ENCODE data around the gene NLGN1. TPM values are rescaled to one million over a fixed set of nuclear protein-coding genes. Genes with fewer than 3 reads are reported as not detected.

NLGN1 gene
- total RNA-seq, 1 experiment from 2014 or later: 5.2 TPM

DNA sequence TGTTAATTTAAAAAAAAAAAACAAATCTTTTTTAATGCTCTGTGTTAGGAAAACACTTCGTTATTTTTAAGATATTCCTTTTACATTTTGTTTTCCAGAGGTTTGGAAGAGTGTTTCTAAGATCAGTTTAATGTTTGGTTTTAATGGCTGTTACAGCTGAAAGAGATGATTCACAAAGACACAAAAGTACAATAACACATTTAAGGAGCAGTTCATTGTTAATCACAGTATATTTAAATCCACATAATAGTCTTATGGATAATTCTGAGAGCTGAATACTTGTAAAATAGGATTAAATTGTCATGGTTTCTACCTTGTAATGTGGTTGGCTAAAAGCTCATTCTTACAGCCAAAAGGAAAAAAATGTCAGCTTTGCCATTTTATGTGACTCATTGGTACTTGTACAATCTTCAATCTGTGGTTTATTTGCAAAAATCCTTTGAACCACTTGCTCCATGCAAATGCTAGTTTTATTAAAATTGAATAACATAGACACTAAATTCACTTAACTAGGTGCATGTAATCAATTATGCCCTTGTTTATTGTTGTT is 426.4 kb downstream of the NLGN1 start:
- Histone ChIP-seq H2BK5ac (ENCODE audit: insufficient read length, low read length) (no peak overlapping the region), H3K27me3 (ENCODE audit: insufficient read depth, low read length) (no peaks in the 10 kb centered on the region), H3K4ac (ENCODE audit: low read depth, low read length) (no peak overlapping the region), H3K9ac (ENCODE audit: extremely low read depth, insufficient read length, low read length) (no peak overlapping the region), H3T11ph (ENCODE audit: low read length) (no peak overlapping the region), H3K23ac (ENCODE audit: insufficient read length, low read depth, low read length) (no peak overlapping the region), H2AK5ac (ENCODE audit: insufficient read length, low read length) (no peak overlapping the region), H3K18ac (ENCODE audit: insufficient read length, low read depth, low read length) (no peak overlapping the region), H2BK20ac (ENCODE audit: low read depth, low read length, poor library complexity, severe bottlenecking) (no peak overlapping the region), H3K27ac (ENCODE audit: insufficient read length, low read depth, low read length) (no peak overlapping the region), H3K56ac (ENCODE audit: insufficient read length, low read depth, low read length) (no peak overlapping the region), H4K20me1 (ENCODE audit: control insufficient read depth, insufficient read depth, insufficient read length) (no peaks in the 10 kb centered on the region), H3K79me2 (ENCODE audit: insufficient read depth, low read length) (no peaks in the 10 kb centered on the region), H4K8ac (replicated peaks; ENCODE audit: insufficient read length, low read depth, low read length) (no peak overlapping the region), H2AFZ (ENCODE audit: low read length) (no peak overlapping the region), H2BK120ac (ENCODE audit: low read depth, low read length, poor library complexity, severe bottlenecking) (no peak overlapping the region), H3K9me3 (ENCODE audit: control insufficient read depth, low read depth, low read length) (no peaks in the 10 kb centered on the region), H4K5ac (ENCODE audit: insufficient read length, low read depth, low read length) (no peak overlapping the region), H3K4me2 (ENCODE audit: insufficient read depth, insufficient read length, low read length) (no peak overlapping the region), H4K91ac (ENCODE audit: insufficient read length, low read depth, low read length) (no peak overlapping the region), H3K79me1 (ENCODE audit: insufficient read depth, low read depth, low read length, poor library complexity, severe bottlenecking) (no peaks in the 10 kb centered on the region), H2BK15ac (ENCODE audit: low read depth, low read length) (no peak overlapping the region), H3K4me1 (ENCODE audit: insufficient read depth, low read length) (peaks cover 5% of the 10 kb centered on the region), H3K14ac (ENCODE audit: insufficient read depth, low read length) (no peak overlapping the region), H3K23me2 (ENCODE audit: insufficient read length, low read depth, low read length, poor library complexity, severe bottlenecking) (no peaks in the 10 kb centered on the region), H2BK12ac (ENCODE audit: insufficient read length, low read depth, low read length) (no peak overlapping the region)
- no CpG with 5 or more reads among the region's 1 CpG for WGBS (ENCODE audit: extremely low coverage, insufficient read length, low lambda C conversion rate)
- Mint-ChIP-seq H3K4me3 (no peak overlapping the region), H3K4me1 (peaks cover 21 to 31% of the 10 kb centered on the region in 2 experiments), H3K27me3 (ENCODE audit: low read depth) (no peaks in the 10 kb centered on the region), H3K9me3 (peaks cover 0 to 2% of the 10 kb centered on the region in 2 experiments; a peak in 1 of 5 replicates), H3K36me3 (ENCODE audit: insufficient read depth in 1 of 3, low read depth in 3 of 3) (no peaks in the 10 kb centered on the region), H3K27ac (no peak overlapping the region)
- no peak for DNase-seq
- TF ChIP-seq, protein P1, sequence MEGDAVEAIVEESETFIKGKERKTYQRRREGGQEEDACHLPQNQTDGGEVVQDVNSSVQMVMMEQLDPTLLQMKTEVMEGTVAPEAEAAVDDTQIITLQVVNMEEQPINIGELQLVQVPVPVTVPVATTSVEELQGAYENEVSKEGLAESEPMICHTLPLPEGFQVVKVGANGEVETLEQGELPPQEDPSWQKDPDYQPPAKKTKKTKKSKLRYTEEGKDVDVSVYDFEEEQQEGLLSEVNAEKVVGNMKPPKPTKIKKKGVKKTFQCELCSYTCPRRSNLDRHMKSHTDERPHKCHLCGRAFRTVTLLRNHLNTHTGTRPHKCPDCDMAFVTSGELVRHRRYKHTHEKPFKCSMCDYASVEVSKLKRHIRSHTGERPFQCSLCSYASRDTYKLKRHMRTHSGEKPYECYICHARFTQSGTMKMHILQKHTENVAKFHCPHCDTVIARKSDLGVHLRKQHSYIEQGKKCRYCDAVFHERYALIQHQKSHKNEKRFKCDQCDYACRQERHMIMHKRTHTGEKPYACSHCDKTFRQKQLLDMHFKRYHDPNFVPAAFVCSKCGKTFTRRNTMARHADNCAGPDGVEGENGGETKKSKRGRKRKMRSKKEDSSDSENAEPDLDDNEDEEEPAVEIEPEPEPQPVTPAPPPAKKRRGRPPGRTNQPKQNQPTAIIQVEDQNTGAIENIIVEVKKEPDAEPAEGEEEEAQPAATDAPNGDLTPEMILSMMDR (conservative IDR thresholded peaks at IDR 0.05): no peak

All from H9 (cell line).